KBM-7 (cell line): ENCODE data around the gene RFNG.

Experiments used
- DNase-seq: peaks from one replicate; pipeline ENCODE4 v3.0.0-alpha.2; 2015
- in situ Hi-C: fragments of 300-500 bp; cut with MboI; formaldehyde crosslinking; loops from 2 replicates; pipeline ENCODE4 v1.14.3; 2020; ENCODE audit warnings: low sequenced_read_pairs, low pct_unique_long_range_greater_than_20kb, mixed read lengths

RFNG gene

DNA sequence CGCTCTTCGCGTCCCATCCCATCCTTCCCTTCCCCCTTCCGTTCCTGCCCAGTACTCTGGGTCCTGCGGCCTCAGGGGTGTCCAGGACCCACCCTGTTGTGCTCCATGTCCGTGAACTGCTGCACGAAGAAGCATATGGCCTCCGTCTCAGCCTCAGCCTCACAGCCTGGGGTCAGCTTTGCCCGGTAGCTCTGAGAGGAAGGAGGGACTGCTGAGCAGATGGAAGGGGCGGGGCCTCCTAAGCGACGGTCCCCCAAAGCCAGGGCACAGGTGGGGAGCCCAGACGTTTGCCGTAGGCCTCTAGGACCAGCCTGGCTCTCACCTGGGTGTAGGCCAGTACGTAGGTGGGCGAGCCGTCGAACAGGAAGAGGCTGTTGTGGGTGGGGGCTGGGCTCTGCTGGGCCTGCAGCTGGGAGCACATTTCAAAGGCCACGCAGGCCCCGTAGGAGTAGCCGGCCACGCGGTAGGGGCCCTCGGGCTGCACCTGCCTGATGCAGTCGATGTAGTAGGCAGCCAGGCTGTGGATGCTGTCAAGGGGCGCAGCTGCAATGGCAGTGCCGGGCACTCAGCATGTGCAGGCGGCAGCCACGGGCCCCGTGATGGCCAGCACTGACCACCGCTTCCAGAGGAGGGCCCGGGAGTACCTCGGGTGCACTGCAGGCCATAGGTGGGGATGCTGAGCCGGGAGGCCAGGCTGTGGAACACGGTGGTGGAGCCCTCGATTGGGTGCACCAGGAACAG, 28.6 kb upstream of the RFNG start:
- in situ Hi-C loops: no loop called here
- DNase-seq: no peak

- in situ Hi-C loops: no loop called here
- no peak for DNase-seq
These were observed 27.5 kb upstream of the RFNG start for GRCh38 chr17:82079001-82079677.

- in situ Hi-C loops: no loop called here
- no peak for DNase-seq
These were observed 26.8 kb upstream of the RFNG start for GRCh38 chr17:82078433-82078832.

- no peak for DNase-seq
- in situ Hi-C loops: no loop called here
These were observed 26.2 kb upstream of the RFNG start for GRCh38 chr17:82077617-82078358.

- no peak for DNase-seq
- in situ Hi-C loops: no loop called here
These were observed 25.4 kb upstream of the RFNG start for GRCh38 chr17:82076785-82077591.

GRCh38 chr17:82076018-82076784, 24.6 kb upstream of the RFNG start:
- in situ Hi-C loops: no loop called here
- DNase-seq: no peak

DNA sequence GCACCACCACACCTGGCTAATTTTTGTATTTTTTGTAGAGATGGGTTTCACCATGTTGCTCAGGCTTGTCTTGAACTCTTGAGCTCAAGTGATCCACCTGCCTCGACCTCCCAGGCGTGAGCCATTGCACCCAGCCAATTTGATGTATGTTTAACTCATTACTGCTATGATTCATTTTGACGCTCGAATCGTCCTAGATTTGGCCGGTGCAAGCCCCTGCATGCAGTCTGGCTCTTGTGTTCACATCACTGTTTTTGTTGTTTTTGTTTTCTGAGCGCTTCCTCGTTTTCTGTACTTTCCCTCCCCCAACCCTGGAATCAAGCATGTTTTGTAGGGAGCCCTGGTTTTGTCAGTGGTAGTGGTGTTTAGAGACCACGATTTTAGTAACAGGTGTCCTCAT, 21.8 kb upstream of the RFNG start:
- no peak for DNase-seq
- in situ Hi-C loops: no loop called here

DNA sequence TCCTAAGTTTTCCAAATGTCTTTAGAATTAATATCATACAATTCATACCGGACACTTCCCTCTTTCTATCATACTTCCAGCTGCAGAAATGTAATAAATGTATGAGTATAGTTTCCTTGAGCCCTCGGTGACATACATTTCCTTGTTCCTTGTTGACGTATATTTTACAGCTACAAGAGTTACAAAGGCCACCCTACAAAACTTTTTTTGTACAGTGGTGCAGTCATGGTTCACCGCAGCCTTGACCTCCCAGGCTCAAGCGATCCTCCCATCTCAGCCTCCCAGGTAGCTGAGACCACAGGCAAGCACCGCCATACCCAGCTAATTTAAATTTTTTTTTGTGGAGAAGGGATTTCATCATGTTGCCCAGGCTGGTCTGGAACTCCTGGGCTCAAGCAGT, 21.2 kb upstream of the RFNG start:
- no peak for DNase-seq
- in situ Hi-C loops: no loop called here

DNA sequence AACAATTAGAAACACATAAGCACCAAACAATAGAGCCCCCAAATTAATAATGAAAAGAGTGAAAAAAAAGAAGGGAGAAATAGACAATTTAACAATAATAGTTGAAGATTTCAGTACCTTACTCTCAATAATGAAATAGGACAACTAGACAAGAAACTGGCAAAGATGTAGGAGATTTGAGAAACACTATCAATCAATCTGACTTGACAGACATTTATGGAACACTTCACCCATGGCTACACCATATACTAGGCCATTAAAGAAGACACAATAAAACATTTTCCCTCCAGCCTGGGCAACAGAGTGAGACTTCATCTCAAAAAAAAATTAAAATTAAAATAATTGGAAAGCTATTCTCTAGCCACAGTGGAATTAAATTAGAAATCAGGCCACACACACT, 19.0 kb upstream of the RFNG start:
- in situ Hi-C loops: no loop called here
- no peak for DNase-seq

DNA sequence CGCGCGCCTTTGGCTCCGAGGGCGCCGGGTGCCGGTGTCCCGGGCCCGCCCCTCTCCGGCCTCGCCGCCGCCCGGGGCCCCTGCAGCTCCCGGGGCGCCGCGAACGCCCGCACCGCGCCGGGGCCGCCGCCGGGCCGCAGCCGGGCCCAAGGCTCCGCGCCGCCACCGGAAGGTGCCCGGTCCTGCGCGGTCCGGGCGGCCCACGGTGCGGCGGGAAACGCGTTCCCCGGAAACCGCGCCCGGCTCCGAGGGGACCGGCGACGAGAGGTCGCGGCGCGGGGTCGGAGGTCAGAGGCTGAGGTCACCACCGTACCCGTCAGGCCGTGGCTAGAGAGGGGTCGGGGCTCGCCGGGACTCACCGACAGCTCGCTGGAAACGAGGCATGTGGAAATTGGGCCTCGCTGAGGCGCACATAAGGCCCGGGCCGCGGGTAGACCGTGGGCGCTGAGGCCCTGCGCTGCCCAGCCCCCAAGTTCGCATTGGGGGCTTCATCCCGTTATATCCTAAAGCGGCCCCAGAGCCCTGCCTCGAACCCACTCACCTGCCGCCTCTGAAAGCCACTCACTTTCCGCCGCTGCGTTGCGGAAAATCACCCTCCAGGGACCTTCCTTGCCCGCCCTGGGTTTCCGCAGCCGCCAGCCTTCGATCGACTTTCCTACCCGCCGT, 14.2 kb upstream of the RFNG start, which contains the start of gene DUS1L:
TSS of gene DUS1L (minus strand) at position 167 of the 666 bp plus-strand sequence. CDS start 745 bp downstream, outside the sequence.
- peak; percentile 45 for DNase-seq
- in situ Hi-C loops: no loop called here

DNA sequence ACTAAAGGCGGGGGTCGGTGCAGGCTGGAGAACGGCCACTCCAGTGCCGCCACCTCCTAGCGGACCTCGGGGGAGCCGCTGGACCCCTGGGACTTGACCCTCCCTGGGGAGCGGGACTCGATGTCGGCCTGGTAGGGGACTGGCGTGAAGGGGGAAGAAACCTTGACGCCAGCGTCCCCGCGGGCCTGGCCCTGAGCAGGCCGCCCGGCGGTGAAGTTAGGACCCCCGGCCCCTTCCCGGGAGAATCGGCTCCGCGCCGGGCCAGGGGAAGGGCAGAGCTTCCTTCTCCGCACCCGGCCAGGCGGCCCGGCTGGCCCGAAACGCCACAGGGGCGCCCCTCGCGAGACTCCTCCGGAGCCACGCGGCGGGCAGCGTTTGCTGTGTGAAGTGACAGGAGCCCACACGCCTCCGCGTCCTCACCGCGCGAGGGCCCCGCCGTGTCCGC, 13.6 kb upstream of the RFNG start:
- in situ Hi-C loops: no loop called here
- DNase-seq: no peak

DNA sequence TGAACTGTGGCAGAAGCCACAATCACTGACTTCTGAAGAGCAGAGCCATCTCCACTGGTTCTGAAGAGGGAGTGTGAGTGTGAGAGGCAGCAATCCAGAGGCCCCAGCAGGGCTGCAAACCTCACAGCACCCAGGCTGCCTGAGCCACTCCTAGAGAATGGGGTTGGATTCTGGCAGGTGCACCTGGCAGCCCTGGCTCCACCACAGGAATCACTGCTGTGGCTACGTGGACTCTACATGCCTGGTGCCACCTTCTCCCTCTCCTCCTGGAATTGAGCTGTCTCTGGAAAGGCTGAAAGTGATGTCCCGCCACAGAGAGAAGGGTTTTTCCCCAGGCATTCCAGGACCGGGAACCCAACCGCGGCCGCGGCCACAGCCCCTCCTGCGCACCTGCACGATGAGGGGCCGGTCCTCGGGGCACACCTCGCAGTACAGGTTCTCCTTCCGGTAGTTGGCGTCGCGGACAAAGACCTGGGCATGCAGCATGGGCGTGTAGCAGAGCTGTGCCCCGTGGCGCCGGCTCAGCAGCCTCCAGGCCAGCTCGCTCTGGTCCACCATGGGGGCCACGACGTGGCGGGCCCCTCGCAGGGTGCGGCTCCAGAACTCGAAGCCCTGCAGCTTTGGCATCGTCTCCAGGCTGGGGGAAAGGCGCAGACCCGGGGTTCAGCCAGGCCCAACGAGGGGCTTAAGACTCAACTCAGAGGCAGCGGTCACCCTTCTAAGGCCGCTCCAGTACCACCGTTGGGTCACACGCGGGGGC, 13.0 kb upstream of the RFNG start:
- in situ Hi-C loops: no loop called here
- DNase-seq: no peak

DNA sequence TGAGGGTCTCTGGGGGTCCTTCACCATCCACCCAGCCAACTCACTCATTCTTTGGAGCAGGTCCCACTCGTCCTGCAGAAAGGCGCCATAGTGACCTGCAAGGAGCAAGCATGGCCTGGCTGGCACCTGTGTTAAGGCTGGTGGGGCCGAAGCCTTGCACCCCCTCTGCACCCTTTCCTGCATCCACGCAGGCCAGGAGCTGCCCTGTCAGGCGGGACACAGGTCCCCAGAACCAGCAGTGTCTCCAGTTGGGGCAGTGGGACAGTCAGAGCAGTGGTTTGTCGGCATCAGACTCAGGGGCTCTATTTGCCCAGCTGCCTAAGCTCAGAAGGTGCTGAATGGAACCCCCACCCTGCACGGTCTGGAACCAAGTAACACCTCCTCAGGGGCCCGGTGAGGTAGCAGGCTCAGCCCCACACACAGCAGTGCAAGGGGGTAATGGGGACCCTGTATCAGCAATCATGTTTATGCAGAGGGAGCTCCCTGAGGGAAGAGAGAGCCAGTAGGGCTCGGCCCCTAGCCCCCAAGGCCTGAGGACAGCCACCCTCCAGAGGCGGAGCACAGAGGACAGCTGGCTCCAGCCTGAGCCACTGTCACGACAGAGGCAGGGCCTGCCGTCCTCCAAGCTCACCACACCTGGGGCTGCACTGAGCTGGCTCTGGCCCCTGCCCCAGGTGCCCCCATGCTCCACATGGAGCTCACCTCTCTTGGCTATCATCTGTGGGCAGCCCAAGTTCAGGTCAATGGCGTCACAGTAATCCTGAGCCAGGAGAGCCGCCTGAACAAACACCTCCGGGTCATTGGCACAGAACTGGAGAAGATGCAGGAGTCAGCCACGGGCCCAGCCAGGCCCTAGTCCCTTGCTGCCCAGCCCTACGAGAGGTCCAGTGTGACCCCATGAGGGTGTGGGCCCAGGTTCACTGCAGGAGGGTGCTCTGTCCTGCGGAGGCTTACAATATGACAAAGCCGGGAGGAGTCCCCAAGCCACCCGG, 12.1 kb upstream of the RFNG start:
- DNase-seq: no peak
- in situ Hi-C loops: no loop called here

- in situ Hi-C loops: no loop called here
- no peak for DNase-seq
These were observed 11.4 kb upstream of the RFNG start for GRCh38 chr17:82062984-82063368.

GRCh38 chr17:82062076-82062983, 10.7 kb upstream of the RFNG start:
- no peak for DNase-seq
- in situ Hi-C loops: no loop called here
